HG03342 (cell line): ENCODE results near the gene CD58.
"Not testable (repeated sequence)": the region's sequence is repeated elsewhere in the genome, so short reads cannot be mapped to it uniquely, and the experiment has no call there.

Experiments used
- ATAC-seq: cut with Tn5 transposase; IDR thresholded peaks from one replicate; pipeline ENCODE4 v1.9.1; 2021; ENCODE audit warnings: mild to moderate bottlenecking, moderate library complexity; ENCODE audit not compliant: unreplicated experiment

Gene CD58, protein sequence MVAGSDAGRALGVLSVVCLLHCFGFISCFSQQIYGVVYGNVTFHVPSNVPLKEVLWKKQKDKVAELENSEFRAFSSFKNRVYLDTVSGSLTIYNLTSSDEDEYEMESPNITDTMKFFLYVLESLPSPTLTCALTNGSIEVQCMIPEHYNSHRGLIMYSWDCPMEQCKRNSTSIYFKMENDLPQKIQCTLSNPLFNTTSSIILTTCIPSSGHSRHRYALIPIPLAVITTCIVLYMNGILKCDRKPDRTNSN

DNA sequence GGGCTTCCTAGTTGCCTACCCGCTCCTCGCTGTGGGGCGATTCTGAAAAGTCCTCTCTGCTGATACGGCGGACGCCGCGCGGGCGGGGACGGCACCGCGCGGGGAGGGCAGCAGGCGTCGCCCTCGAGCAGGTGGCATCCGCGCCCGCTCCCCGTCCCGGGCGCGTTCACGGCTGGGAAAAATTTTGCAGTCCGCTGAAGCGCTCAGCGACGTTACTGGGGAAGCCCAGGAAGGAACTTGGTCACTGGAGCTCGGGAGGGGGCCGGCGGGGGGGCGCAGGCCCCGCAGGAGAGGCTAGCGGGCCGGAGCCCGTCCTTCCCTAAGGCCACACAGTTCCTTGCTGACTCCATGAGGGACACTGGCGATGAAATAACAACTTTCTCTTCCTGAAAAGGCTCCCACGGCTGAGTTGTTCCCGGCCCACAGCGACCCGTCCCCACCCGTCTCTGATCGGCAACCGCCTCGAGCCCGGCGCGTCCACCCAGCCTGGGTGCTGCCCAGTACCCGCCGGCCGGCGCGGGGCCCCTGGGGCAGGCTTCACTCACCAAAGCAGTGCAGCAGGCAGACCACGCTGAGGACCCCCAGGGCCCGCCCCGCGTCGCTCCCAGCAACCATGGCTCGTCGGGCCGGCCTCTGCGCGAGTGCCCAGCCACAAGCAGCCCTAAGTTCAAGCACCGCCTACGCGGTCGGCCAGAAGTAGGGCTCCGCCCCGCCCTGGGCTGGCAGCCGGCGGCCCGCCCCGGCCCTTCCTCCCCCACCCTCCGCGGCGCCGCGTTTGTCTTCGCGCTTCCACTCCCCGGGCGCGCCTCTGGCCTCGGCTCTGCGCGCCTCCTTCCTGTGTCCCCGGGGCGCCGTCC, at the start of gene CD58:
Gene CD58 (minus strand): TSS at position 669 of the 857 bp plus-strand sequence. CDS start 54 bp downstream, at position 615.
- ATAC-seq = peak; percentile 66

- ATAC-seq = not testable (repeated sequence)
Measured at GRCh38 chr1:116620392-116620791, 49.6 kb upstream of the CD58 start.

DNA sequence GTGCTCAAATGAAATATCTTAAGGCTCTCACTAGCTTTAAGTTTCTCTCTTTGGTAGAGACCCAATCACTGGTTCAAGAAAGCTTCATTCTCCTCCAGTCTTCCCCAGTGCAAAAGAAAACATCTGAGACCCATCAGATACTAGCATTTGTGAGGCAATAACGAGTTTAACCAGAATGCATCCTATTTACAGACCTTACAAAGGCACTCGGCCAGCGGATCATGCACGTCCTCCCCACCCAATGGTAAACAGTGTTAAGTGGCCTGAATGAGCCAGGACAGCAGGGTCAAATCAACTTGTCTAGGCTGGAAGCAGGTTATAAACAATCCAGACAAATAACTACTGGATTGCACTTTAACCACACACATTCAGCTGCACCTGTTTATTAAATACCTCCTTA, 48.3 kb upstream of the CD58 start:
- ATAC-seq = not testable (repeated sequence)

GRCh38 chr1:116617808-116618207, 47.0 kb upstream of the CD58 start:
- not testable (repeated sequence) for ATAC-seq

DNA sequence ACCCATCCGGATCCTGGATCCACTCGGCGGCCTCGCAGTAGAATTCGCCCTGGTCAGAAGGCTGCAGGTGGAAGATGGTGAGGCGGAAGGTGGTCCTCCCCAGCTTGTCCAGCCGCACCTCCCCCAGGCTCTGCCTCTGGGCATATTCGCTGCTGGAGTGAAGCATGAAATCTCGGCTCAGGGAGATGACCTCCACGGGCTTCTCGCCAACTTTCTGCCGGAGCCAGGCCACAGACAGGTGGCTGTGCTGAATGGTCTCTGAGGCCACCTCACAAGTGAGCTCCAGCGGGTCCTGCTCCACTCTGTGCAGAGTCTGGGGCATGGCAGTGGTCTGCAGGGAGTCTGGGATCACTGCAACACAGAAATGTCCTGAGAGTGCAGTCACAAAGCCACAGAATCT, 43.0 kb upstream of the CD58 start:
- ATAC-seq = not testable (repeated sequence)

GRCh38 chr1:116609801-116610371, 39.1 kb upstream of the CD58 start:
- ATAC-seq = not testable (repeated sequence)

DNA sequence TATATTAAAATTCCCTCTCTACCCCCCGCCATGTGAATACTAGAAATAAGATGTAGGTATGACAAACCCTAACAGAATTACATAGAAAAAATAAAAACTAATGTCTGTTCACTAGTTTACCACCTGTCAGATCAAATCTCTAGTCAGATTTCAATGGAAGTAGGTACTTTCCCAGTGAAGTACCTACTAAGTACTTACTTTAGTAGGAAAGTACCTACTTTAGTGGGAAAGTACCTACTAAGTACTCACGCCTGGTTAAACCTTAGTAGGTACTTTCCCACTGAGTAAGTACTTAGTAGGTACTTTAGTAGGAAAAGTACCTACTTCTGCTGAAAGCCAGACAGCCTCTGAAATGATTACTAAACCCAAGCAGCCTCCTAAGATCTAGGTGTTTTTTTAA, 38.0 kb upstream of the CD58 start:
- not testable (repeated sequence) for ATAC-seq

DNA sequence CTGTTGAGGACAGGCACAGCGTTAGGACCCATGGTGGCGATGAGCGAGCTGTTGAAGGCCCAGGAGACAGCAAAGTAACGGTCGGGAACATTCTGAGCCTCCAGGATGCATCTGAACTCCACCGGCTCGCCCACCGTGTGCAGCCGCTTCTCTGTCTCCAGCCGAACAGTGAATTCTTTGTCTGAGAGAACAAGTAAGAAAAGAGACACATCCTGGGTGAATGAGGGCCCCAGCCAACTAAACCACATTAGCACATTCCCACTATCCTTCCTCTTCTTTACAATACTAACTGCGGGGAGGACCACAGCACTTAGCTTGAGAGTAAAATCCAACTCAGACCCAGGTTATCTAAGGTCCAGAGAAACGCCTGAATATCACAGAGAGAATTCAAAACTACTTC, 37.3 kb upstream of the CD58 start:
- ATAC-seq = not testable (repeated sequence)

GRCh38 chr1:116607463-116607862, 36.6 kb upstream of the CD58 start:
- not testable (repeated sequence) for ATAC-seq

DNA sequence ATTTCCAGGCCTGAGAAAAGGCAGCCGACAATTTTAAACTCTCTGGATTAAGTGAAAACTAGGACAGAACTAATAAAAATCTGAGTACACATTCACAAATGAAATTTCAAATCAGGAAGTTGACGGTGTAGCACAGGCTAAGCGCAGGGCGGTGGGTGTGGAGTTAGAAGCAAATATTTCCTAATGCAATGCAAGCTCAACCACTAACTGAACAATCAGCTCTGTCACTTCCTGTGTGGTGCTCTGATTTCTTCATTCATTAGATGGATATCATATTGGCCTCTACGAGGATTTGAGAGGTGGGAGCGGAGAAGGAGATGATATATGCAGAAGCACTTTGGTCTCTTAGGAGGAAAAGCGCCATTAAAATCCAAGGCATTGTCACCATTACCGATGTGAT, 35.2 kb upstream of the CD58 start:
- not testable (repeated sequence) for ATAC-seq

DNA sequence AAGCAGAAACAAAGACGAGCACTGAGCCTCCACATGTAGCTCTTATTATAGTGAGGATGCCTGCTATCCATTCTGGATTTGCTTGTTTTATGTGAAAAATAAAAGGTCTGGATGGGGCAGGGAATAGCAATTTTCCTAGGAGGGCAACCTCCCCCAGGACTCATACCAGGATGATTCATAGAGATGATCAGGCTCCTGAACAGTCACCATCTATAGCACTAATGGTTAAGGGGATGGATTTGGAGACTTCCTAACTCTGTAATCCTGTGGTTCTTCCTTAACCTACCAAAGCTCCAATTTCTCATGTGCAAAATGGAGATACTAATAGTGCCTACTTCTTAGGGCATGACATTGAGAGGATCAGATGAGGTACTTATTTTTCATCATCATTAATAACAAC, 34.5 kb upstream of the CD58 start:
- ATAC-seq = no peak

DNA sequence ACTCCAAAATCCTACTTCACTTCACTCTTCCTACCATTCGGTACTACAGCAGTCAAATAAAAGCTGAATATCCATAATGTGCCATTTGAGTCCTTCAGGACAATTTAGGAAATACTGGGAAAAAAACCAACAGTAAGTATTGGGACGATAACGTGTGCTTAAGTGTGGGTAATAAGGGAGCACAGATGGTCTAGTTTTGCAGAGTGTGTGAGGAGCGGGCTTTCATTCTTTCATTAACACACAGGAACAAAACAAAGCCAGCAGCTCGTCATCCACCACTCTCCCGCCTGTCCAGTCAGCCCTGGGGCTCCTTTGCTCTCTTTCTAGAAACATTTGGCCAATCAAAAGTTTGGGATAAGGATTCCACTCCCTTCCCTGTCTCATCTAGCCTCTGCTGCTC, 33.6 kb upstream of the CD58 start:
- ATAC-seq = not testable (repeated sequence)

DNA sequence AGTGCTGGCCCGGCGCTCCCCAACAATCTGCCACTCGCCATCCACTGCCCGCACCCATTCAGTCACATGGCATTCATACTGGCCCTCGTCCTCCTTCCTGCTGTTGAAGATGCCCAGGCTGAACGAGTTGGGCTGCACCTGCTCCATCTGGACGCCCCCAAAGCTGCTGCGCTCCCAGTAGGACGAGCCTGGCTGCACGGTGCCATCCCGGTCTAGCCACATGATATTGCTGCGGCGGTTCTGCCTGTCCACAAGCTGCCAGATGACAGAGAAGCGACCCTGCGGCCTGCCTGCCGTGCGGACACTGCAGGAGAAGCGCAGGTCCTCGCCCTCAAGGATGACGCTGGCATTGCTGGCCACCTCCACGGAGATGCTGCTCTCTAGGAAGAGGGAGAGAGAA, 32.8 kb upstream of the CD58 start:
- ATAC-seq = not testable (repeated sequence)

DNA sequence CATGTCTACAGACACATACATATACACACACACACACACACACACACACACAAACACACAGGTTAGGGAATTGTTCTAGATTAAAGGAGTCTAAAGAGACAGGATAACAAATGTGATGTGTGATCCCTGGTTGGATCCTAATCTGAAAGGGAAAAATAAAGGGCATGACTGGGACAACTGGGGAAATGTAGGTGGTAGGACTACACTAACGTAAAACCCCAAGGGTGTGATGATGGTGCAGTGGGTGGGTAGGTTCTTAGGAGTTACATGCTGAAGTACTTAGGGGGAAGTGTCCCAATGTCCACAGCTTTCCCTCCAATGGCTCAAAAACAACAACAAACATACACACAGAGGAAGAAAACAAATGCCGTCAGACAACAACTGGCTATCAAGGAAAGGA, 28.5 kb upstream of the CD58 start:
- ATAC-seq = not testable (repeated sequence)

DNA sequence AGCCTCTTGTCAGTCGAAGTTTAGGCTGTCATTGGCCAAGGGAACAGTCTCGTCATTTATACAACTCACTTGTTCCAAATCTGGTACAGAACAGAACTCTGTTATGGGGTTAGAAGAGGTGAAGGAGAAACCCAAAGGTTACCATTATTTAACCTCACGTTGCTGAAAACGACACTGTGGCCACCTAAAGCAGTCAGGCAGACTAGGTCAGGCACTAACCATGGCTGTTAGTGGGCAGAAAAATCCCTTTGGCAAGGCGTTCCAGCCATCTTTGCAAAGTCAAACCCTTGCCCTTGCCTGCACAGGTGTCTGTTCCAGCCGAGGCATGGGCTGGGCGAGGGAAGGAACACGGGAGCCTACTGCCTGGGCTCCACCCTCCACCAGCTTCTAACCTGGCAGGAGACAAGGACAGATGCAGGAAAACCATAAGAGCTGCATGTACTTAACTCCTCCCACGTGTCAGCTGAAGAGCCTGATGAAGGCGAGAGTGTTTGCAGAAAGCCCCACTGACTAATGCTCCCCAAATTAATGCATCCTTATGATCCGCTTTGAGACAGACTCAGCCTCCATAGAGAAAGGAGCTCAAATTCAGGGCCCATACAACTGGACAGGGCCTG, 27.7 kb upstream of the CD58 start:
- not testable (repeated sequence) for ATAC-seq

DNA sequence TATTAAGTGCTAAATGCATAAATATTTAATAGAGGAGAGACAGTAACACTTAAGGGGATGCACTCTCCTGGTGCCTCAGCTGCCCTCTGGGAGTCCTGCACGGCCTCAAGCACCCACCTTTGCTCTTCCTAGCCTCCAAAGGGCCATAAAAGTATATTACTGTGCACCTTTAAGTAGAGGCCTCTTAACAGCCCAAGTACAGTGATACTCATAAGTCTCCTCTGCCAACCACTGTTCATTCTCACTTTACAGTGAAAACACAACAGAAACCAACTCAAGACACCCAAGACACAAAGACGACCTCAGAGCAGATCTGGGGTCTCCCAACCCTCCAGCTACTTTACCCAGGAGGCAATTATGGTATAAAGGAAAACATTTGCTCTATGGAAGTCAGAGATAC, 26.6 kb upstream of the CD58 start:
- peak; percentile 76 for ATAC-seq

- not testable (repeated sequence) for ATAC-seq
Measured at GRCh38 chr1:116596742-116597307, 26.0 kb upstream of the CD58 start.

- ATAC-seq = peak; percentile 47
Measured at GRCh38 chr1:116595946-116596741, 25.3 kb upstream of the CD58 start.

- ATAC-seq = not testable (repeated sequence)
Measured at GRCh38 chr1:116595065-116595840, 24.4 kb upstream of the CD58 start.
